Nephron (organoid): Measurements from ENCODE around the gene CTSE.

Source experiments
- H3K27ac Mint-ChIP-seq, 3 experiments: 2 replicates each; pipeline ENCODE4 v1.8.0; 2020; ENCODE audit warnings: mixed read lengths in 3 of 3, mild to moderate bottlenecking in 2 of 3, moderate library complexity in 1 of 3
- H3K27me3 Mint-ChIP-seq: 2 replicates; pipeline ENCODE4 v1.8.0; 2021; ENCODE audit warnings: low read depth, mild to moderate bottlenecking, moderate library complexity, mixed read lengths
- H3K36me3 Mint-ChIP-seq: 2 replicates; pipeline ENCODE4 v1.8.0; 2020; ENCODE audit warnings: low read depth, mixed read lengths
- H3K4me1 Mint-ChIP-seq: 2 replicates; pipeline ENCODE4 v1.8.0; 2020; ENCODE audit warnings: mixed read lengths
- H3K4me3 Mint-ChIP-seq, 3 experiments: 2 replicates each; pipeline ENCODE4 v1.8.0; 2020; ENCODE audit warnings: mild to moderate bottlenecking in 3 of 3, mixed read lengths in 3 of 3, moderate library complexity in 2 of 3
- H3K9me3 Mint-ChIP-seq: 2 replicates; pipeline ENCODE4 v1.8.0; 2020; ENCODE audit warnings: mixed read lengths
- CTCF ChIP-seq, 3 experiments: fragments of 200-600 bp; sonication (generic); IDR thresholded peaks; one replicate each; pipeline ENCODE4 v1.5.0; 2021; ENCODE audit warnings: antibody characterized with exemption in 3 of 3; ENCODE audit not compliant: unreplicated experiment in 3 of 3

CTSE gene

GRCh38 chr1:205979301-205979700 is 44.4 kb downstream of the CTSE start:
- Mint-ChIP-seq H3K27me3 (no peaks in the 10 kb centered on the region), H3K27ac (no peak overlapping the region), H3K9me3 (no peaks in the 10 kb centered on the region), H3K4me3 (no peak overlapping the region), H3K4me1 (peaks cover 6% of the 10 kb centered on the region), H3K36me3 (no peaks in the 10 kb centered on the region)
- no peak for TF ChIP-seq CTCF (IDR thresholded peaks at IDR 0.05; ENCODE audit: unreplicated experiment in 3 of 3)

- Mint-ChIP-seq H3K9me3 (no peaks in the 10 kb centered on the region), H3K27ac (no peak overlapping the region), H3K4me1 (peaks cover 6% of the 10 kb centered on the region), H3K4me3 (no peak overlapping the region), H3K36me3 (no peaks in the 10 kb centered on the region), H3K27me3 (peaks cover 3% of the 10 kb centered on the region)
- TF ChIP-seq CTCF (IDR thresholded peaks at IDR 0.05; ENCODE audit: unreplicated experiment in 3 of 3): no peak
Measured at GRCh38 chr1:205978676-205979075, 45.0 kb downstream of the CTSE start.

GRCh38 chr1:205977402-205978014 is 46.2 kb downstream of the CTSE start:
- Mint-ChIP-seq H3K4me1 (peaks cover 6% of the 10 kb centered on the region), H3K9me3 (no peaks in the 10 kb centered on the region), H3K36me3 (no peaks in the 10 kb centered on the region), H3K4me3 (no peak overlapping the region), H3K27ac (peak overlapping the region in 2 of 3 experiments; percentile 27 to 33), H3K27me3 (peaks cover 5% of the 10 kb centered on the region)
- peak; percentile 92 to 97 (median 97) for TF ChIP-seq CTCF (IDR thresholded peaks at IDR 0.05; ENCODE audit: unreplicated experiment in 3 of 3)

GRCh38 chr1:205976708-205977401 is 46.8 kb downstream of the CTSE start:
- TF ChIP-seq CTCF (IDR thresholded peaks at IDR 0.05; ENCODE audit: unreplicated experiment in 3 of 3): no peak
- H3K4me3 Mint-ChIP-seq: no peak overlapping the region
- H3K36me3 Mint-ChIP-seq: no peaks in the 10 kb centered on the region
- peaks cover 5% of the 10 kb centered on the region for H3K27me3 Mint-ChIP-seq
- H3K4me1 Mint-ChIP-seq: peaks cover 6% of the 10 kb centered on the region
- H3K9me3 Mint-ChIP-seq: no peaks in the 10 kb centered on the region
- peak overlapping the region in 2 of 3 experiments; percentile 27 to 33 for H3K27ac Mint-ChIP-seq

- no peak overlapping the region for H3K27ac Mint-ChIP-seq
Measured at GRCh38 chr1:205976036-205976435, 47.7 kb downstream of the CTSE start.

More at GRCh38 chr1:205976036-205976435, 47.7 kb downstream of the CTSE start:
- Mint-ChIP-seq H3K4me1 (peaks cover 6% of the 10 kb centered on the region), H3K4me3 (no peak overlapping the region), H3K9me3 (no peaks in the 10 kb centered on the region), H3K27me3 (peaks cover 5% of the 10 kb centered on the region), H3K36me3 (no peaks in the 10 kb centered on the region)
- no peak for TF ChIP-seq CTCF (IDR thresholded peaks at IDR 0.05; ENCODE audit: unreplicated experiment in 3 of 3)
